Astrocyte of the cerebellum (primary cell): ENCODE measurements around the gene TMEM178A.

Experiments used
- DNase-seq: peaks from one replicate; pipeline ENCODE4 v3.0.0-alpha.2; 2011; ENCODE audit warnings: low read depth
- H3K4me3 ChIP-seq: 2 replicates; pipeline ENCODE4 v1.5.1; 2011; ENCODE audit warnings: mild to moderate bottlenecking, low read depth, low read length, moderate library complexity
- in situ Hi-C: cut with HindIII; loops from 2 replicates; pipeline ENCODE4 v1.10.0; 2017; ENCODE audit warnings: low sequenced_read_pairs
- TF ChIP-seq, protein P1 (sequence below): IDR thresholded peaks from 2 replicates; pipeline ENCODE4 v1.5.1; 2012; ENCODE audit warnings: low read length, low read depth, moderate library complexity, mild to moderate bottlenecking; ENCODE audit errors: missing control alignments

TMEM178A gene

DNA sequence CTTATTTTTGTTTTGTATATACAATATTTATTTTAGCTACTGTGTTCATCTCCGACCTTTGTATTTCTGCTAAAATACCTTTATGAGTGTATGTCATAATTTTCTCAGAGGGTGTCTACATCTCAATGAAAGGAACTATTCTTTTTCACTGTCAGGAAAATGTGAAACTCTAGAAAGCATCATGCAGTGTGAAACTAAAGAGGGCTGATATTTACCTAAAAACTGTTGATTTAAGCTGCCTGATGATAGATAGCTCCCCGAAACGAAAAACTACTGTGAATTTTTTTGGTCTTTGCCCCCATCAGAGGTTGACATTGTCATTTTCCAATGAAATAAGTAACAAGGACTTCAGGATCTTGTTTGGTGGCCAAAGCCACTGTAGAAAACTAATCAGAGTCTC, 38.8 kb downstream of the TMEM178A start:
- TF ChIP-seq, protein P1, sequence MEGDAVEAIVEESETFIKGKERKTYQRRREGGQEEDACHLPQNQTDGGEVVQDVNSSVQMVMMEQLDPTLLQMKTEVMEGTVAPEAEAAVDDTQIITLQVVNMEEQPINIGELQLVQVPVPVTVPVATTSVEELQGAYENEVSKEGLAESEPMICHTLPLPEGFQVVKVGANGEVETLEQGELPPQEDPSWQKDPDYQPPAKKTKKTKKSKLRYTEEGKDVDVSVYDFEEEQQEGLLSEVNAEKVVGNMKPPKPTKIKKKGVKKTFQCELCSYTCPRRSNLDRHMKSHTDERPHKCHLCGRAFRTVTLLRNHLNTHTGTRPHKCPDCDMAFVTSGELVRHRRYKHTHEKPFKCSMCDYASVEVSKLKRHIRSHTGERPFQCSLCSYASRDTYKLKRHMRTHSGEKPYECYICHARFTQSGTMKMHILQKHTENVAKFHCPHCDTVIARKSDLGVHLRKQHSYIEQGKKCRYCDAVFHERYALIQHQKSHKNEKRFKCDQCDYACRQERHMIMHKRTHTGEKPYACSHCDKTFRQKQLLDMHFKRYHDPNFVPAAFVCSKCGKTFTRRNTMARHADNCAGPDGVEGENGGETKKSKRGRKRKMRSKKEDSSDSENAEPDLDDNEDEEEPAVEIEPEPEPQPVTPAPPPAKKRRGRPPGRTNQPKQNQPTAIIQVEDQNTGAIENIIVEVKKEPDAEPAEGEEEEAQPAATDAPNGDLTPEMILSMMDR, result no peak
- in situ Hi-C loops, result no loop called here
- DNase-seq, result no peak

DNA sequence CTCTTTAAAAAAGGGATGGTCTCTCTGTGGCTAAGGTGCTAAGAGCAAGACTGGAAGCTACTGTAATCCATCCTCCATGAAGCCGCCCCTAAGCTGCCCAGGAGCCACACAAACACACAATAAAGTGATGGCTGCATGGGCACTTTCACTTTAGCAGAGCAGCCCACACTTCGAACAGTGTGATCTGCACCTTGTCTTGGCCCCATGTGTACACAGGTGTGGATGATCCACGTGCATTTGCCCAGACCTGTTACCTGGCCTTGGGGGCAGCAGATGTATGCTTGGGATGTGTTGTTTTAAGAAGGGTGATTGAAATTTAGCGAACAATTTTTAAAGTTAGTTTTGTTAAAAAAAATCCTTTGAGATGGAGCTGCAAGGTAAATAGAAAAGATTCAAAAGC, 39.9 kb downstream of the TMEM178A start:
- no peak for DNase-seq
- in situ Hi-C loops, result no loop called here
- H3K4me3 ChIP-seq, result no peak overlapping the region
- TF ChIP-seq, protein P1, result no peak

More for the DNA sequence above, 38.8 kb downstream of the TMEM178A start:
- H3K4me3 ChIP-seq, result no peak overlapping the region

DNA sequence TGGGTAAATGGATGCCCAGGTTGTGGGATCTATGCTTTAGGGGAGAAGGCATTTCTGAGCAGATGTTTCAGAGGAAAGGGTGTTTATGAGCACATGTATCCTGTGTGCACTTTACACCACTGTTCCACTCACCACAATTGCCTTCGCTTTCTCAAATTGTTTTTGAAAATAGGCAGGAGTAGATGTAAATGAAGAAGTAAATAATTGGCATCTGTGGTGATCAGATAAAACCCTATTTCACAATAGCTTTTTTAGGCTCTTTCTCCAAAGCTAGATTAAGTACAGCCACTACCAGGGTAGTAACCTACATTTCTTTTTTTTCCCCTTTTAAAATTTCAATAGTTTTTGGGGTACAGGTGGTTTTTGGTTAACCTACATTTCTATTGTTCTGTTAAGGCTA, 40.6 kb downstream of the TMEM178A start:
- in situ Hi-C loops, result no loop called here

DNA sequence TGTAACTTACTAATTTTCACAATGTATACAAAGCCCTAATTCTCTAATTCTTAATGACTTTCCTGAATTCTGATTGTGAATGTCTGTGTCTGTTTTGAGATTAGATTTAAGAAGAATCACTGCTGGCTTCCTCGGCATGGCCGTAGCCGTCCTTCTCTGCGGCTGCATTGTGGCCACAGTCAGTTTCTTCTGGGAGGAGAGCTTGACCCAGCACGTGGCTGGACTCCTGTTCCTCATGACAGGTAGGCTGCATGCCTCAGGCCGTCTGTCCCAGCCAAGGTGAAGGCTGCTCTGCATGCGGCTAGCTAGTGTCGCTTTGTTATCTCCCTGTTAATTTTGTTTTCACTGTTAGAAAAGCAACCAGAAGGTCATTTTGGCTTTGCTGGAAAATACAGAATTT, 41.2 kb downstream of the TMEM178A start:
- no peak for DNase-seq
- H3K4me3 ChIP-seq, result no peak overlapping the region
- TF ChIP-seq, protein P1, result no peak
- in situ Hi-C loops, result no loop called here

More for the DNA sequence above, 40.6 kb downstream of the TMEM178A start:
- no peak overlapping the region for H3K4me3 ChIP-seq
- TF ChIP-seq, protein P1, result no peak
- DNase-seq, result no peak

DNA sequence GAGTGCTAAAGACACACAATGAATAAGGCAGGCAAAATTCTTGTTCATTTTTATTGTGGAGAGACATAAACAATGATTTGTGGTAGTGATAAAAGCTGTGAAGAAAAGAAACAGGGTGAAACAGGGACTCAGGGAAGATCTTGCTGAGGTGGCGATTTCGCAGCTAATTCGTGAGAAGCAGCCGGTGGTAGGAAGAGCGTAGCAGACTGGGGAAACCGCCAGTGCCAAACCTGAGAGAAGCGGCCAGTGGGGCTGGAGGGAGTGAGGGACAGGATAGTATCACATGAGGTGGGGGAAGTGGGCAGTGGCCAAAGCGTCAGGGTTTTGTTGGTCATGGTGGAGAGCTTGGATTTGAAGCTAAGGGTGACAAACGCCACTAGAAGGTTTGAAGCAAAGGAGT, 42.3 kb downstream of the TMEM178A start:
- TF ChIP-seq, protein P1, result no peak
- no peak for DNase-seq
- no peak overlapping the region for H3K4me3 ChIP-seq
- in situ Hi-C loops, result no loop called here

DNA sequence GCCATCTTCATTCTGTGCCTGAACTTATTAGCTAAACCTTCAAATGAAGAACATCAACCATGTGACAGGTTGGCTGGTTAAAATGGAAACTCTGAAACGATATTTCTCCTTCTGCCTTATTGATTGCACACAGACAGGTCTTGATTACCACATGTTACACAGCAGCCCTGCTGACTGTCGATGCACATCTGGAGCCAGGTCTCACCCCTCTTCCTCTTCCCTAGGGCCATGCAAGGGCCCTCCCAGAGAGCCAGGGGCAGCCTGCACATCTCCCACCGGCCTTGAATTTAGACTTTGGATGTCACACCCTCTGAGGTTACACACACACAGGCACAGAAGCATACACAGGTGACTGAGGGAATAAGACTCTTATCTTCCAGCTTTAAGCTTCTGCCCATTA, 45.1 kb downstream of the TMEM178A start:
- no peak overlapping the region for H3K4me3 ChIP-seq
- TF ChIP-seq, protein P1, result no peak
- DNase-seq, result no peak
- in situ Hi-C loops, result no loop called here

DNA sequence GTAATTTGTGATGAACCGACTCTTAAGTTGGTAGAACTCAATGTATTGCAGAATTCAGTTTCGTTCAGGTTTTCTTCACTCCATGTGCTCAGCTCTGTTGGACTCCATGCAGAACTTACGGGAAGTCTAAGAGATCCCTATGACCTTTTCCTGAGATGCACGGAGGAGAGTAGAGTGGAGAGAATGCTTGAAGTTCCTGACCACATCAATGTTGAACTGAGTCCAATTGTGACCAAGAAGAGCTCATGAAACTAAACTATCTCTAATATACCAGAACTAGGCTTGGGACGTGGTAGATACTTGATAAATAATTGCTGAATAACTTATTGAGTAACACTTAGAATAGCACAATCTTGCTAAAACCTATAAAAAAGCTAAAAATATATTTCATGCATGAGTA, 47.2 kb downstream of the TMEM178A start:
- TF ChIP-seq, protein P1, result no peak
- no peak for DNase-seq
- in situ Hi-C loops, result no loop called here
- no peak overlapping the region for H3K4me3 ChIP-seq
